SU-DHL-6 (cell line): ENCODE measurements around the gene SMC2.

Source experiments
- H2AFZ ChIP-seq: fragments of 200-600 bp; sonication (generic); 2 replicates; pipeline ENCODE4 v1.6.1; 2014; ENCODE audit warnings: low read depth, mild to moderate bottlenecking, moderate library complexity, mixed read lengths, antibody characterized with exemption, low read length; ENCODE audit not compliant: severe bottlenecking
- H3F3A ChIP-seq: fragments of 200-600 bp; shearing (Covaris generic); 2 replicates; pipeline ENCODE4 v1.6.0; 2016; ENCODE audit warnings: antibody characterized with exemption, mild to moderate bottlenecking; ENCODE audit not compliant: insufficient read depth
- H3K27ac ChIP-seq: fragments of 200-600 bp; sonication (generic); 2 replicates; pipeline ENCODE4 v1.5.1; 2016; ENCODE audit warnings: low read depth, mild to moderate bottlenecking, low read length, moderate library complexity, mixed read lengths
- H3K27me3 ChIP-seq: fragments of 200-600 bp; sonication (generic), shearing (Covaris generic); 2 replicates; pipeline ENCODE4 v1.6.0; 2014; ENCODE audit warnings: mild to moderate bottlenecking, low read length
- H3K36me3 ChIP-seq: fragments of 200-600 bp; sonication (generic); 2 replicates; pipeline ENCODE4 v1.6.1; 2014; ENCODE audit warnings: mild to moderate bottlenecking, low read length, mixed read lengths
- H3K4me2 ChIP-seq: fragments of 300-600, 200-600 bp; shearing (Covaris generic), sonication (generic); 2 replicates; pipeline ENCODE4 v1.6.0; 2014; ENCODE audit warnings: low read length, low read depth, mild to moderate bottlenecking; ENCODE audit not compliant: poor library complexity, severe bottlenecking
- H3K4me3 ChIP-seq: fragments of 200-600 bp; sonication (generic); 2 replicates; pipeline ENCODE4 v1.5.1; 2014; ENCODE audit warnings: antibody characterized with exemption, low read length, mild to moderate bottlenecking, mixed read lengths; ENCODE audit not compliant: insufficient read depth, poor library complexity, severe bottlenecking
- H3K79me2 ChIP-seq: fragments of 200-600 bp; sonication (generic); 2 replicates; pipeline ENCODE4 v1.6.1; 2014; ENCODE audit warnings: mild to moderate bottlenecking, low read length, moderate library complexity; ENCODE audit not compliant: insufficient read depth
- H3K9ac ChIP-seq: fragments of 200-600 bp; sonication (generic); 2 replicates; pipeline ENCODE4 v1.7.0; 2014; ENCODE audit warnings: mild to moderate bottlenecking, low read length
- H3K9me2 ChIP-seq: fragments of 200-600 bp; sonication (generic); replicated peaks from 2 replicates; pipeline ENCODE4 v1.6.1; 2014; ENCODE audit warnings: low read length; ENCODE audit not compliant: insufficient read depth
- H3K9me3 ChIP-seq: fragments of 200-600 bp; sonication (generic); 2 replicates; pipeline ENCODE4 v1.6.1; 2014; ENCODE audit warnings: low read length, mixed read lengths; ENCODE audit not compliant: insufficient read depth
- H4K20me1 ChIP-seq: fragments of 200-600 bp; sonication (generic); 2 replicates; pipeline ENCODE4 v1.6.1; 2014; ENCODE audit warnings: low read depth, mild to moderate bottlenecking, antibody characterized with exemption, low read length, moderate library complexity, mixed read lengths
- EZH2phosphoT487 ChIP-seq: fragments of 200-600 bp; sonication (generic), shearing (Covaris generic); conservative IDR thresholded peaks from 2 replicates; pipeline ENCODE4 v1.6.1; 2018; ENCODE audit warnings: mild to moderate bottlenecking, antibody characterized with exemption, low read length, moderate library complexity, mixed read lengths
- TF ChIP-seq, protein P1 (sequence below): fragments of 200-600 bp; sonication (generic); IDR thresholded peaks from one replicate; pipeline ENCODE4 v1.5.1; 2017; ENCODE audit warnings: antibody characterized with exemption, mild to moderate bottlenecking, low read length, moderate library complexity; ENCODE audit not compliant: insufficient read depth, poor library complexity, severe bottlenecking

The SMC2 gene

DNA sequence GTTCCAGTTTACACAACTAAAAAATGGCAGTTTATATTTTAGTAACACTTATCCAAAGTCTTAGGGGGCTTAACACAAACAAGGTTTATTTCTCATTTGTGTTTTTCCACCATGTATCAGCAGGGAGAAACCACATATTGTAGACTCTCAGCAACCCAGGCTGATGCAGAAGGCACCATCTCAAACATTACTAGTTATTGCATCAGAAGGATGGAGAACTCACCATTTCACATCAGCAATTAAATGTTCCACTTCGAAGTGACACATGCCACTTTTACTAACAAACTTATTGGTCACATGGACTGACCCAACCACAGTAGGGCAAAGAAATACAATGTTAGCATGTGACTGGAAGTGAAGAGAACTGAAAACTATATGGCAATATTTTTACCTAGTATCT, 22.5 kb upstream of the SMC2 start:
- no peaks in the 10 kb centered on the region for H3F3A ChIP-seq
- H3K27ac ChIP-seq: no peak overlapping the region
- no peak overlapping the region for H2AFZ ChIP-seq
- H3K9me3 ChIP-seq: no peaks in the 10 kb centered on the region
- H3K36me3 ChIP-seq: no peaks in the 10 kb centered on the region
- H3K9me2 ChIP-seq: no peaks in the 10 kb centered on the region
- no peak overlapping the region for H3K9ac ChIP-seq
- no peaks in the 10 kb centered on the region for H4K20me1 ChIP-seq
- H3K4me2 ChIP-seq: no peak overlapping the region
- H3K79me2 ChIP-seq: no peaks in the 10 kb centered on the region
- TF ChIP-seq, protein P1, sequence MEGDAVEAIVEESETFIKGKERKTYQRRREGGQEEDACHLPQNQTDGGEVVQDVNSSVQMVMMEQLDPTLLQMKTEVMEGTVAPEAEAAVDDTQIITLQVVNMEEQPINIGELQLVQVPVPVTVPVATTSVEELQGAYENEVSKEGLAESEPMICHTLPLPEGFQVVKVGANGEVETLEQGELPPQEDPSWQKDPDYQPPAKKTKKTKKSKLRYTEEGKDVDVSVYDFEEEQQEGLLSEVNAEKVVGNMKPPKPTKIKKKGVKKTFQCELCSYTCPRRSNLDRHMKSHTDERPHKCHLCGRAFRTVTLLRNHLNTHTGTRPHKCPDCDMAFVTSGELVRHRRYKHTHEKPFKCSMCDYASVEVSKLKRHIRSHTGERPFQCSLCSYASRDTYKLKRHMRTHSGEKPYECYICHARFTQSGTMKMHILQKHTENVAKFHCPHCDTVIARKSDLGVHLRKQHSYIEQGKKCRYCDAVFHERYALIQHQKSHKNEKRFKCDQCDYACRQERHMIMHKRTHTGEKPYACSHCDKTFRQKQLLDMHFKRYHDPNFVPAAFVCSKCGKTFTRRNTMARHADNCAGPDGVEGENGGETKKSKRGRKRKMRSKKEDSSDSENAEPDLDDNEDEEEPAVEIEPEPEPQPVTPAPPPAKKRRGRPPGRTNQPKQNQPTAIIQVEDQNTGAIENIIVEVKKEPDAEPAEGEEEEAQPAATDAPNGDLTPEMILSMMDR: no peak
- no peak for TF ChIP-seq EZH2phosphoT487
- H3K27me3 ChIP-seq: no peaks in the 10 kb centered on the region
- no peak overlapping the region for H3K4me3 ChIP-seq

DNA sequence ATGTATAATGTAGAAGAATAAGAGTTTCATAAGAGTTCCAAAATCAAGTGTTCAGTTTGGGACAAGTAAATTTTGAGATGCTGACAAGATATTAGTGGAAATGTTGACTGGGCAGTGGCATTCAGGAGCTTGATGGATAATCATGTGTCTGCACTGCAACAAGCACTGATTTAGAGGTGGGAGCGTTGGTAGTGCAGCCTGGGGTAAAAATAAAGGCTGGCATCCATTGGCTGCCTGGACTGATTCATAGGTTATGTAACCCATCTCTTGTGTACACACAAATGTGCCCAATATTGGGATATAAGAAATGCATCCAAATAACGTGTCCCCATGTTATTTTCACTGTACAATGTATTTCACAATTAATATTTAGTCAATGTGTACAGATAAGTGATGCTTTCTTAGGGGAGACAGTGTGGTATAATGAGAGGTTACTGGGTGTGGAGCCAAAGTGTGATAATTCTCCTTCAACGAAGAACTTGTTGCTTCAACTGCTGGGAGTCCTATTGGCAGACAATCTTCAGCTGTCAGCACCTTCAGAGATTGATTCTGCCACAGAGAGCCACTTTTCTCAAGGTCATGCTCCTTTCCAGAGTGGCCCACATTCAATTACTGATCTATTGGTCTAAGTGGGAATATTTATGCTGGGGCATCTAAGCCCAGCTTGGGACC, 20.9 kb upstream of the SMC2 start:
- no peaks in the 10 kb centered on the region for H4K20me1 ChIP-seq
- no peaks in the 10 kb centered on the region for H3K79me2 ChIP-seq
- TF ChIP-seq, protein P1: no peak
- no peak for TF ChIP-seq EZH2phosphoT487
- no peaks in the 10 kb centered on the region for H3K9me3 ChIP-seq
- H3K27ac ChIP-seq: no peak overlapping the region
- H3K4me2 ChIP-seq: no peak overlapping the region
- H3K9me2 ChIP-seq: no peaks in the 10 kb centered on the region
- H3K9ac ChIP-seq: no peak overlapping the region
- no peak overlapping the region for H3K4me3 ChIP-seq
- H2AFZ ChIP-seq: no peak overlapping the region
- no peaks in the 10 kb centered on the region for H3K36me3 ChIP-seq
- no peaks in the 10 kb centered on the region for H3K27me3 ChIP-seq
- H3F3A ChIP-seq: no peaks in the 10 kb centered on the region

DNA sequence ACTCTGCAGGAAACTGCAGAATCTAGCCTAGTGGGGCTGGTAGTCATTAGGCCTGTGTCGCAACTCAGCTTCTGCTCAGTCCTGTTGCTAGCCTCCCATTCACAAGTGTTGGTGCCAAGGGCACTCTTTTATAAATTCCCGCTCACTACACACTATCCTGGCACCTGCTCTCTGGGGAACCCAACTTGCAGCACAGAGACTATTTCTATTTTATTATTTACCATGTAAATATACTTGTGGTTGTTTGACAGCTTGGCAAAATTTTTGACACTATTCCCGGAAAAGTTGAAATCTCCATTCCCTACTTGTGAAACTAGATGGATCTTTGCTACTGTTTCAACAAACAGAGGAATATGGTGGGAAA, 20.4 kb upstream of the SMC2 start:
- Histone ChIP-seq H3F3A (no peaks in the 10 kb centered on the region), H3K27me3 (no peaks in the 10 kb centered on the region), H2AFZ (no peak overlapping the region), H3K9ac (no peak overlapping the region), H3K9me2 (no peaks in the 10 kb centered on the region), H3K4me3 (no peak overlapping the region), H4K20me1 (no peaks in the 10 kb centered on the region), H3K36me3 (no peaks in the 10 kb centered on the region), H3K4me2 (no peak overlapping the region), H3K79me2 (no peaks in the 10 kb centered on the region), H3K27ac (no peak overlapping the region), H3K9me3 (no peaks in the 10 kb centered on the region)
- TF ChIP-seq EZH2phosphoT487: no peak
- TF ChIP-seq, protein P1: no peak
